Endothelial cell (in vitro differentiated cells): ENCODE measurements around the gene ITPR3. TPM values are rescaled to one million over a fixed set of nuclear protein-coding genes. Genes with fewer than 3 reads are reported as not detected.

Experiments
- DNase-seq: peaks from one replicate; pipeline ENCODE4 v3.0.0; 2021; ENCODE audit warnings: low spot score
- H3K27ac Mint-ChIP-seq: one replicate; pipeline ENCODE4 v1.8.0; 2021; ENCODE audit warnings: mixed read lengths, inconsistent platforms; ENCODE audit not compliant: unreplicated experiment
- H3K27me3 Mint-ChIP-seq: one replicate; pipeline ENCODE4 v1.8.0; 2021; ENCODE audit warnings: mild to moderate bottlenecking, moderate library complexity, mixed read lengths, inconsistent platforms; ENCODE audit not compliant: unreplicated experiment
- H3K36me3 Mint-ChIP-seq: one replicate; pipeline ENCODE4 v1.8.0; 2021; ENCODE audit warnings: mild to moderate bottlenecking, low read depth, mixed read lengths, inconsistent platforms; ENCODE audit not compliant: unreplicated experiment
- H3K4me1 Mint-ChIP-seq: one replicate; pipeline ENCODE4 v1.8.0; 2021; ENCODE audit warnings: mild to moderate bottlenecking, mixed read lengths, inconsistent platforms; ENCODE audit not compliant: unreplicated experiment
- H3K4me3 Mint-ChIP-seq: one replicate; pipeline ENCODE4 v1.8.0; 2021; ENCODE audit warnings: mild to moderate bottlenecking, mixed read lengths, inconsistent platforms; ENCODE audit not compliant: unreplicated experiment
- H3K9me3 Mint-ChIP-seq: one replicate; pipeline ENCODE4 v1.8.0; 2021; ENCODE audit warnings: mixed read lengths, inconsistent platforms; ENCODE audit not compliant: unreplicated experiment
- total RNA-seq: library from RNA; stranded (reverse); fragmentation: NEBNext Ultra II Directional; extraction: Animal tissue kit (Norgen Biotek cat#: 25700); gene quantifications from one replicate; pipeline ENCODE4 v1.2.1, GENCODE V29; 2021; ENCODE audit not compliant: unreplicated experiment
- TF ChIP-seq, protein P1 (sequence below): fragments of 200-600 bp; sonication (generic); IDR thresholded peaks from one replicate; pipeline ENCODE4 v1.5.0; 2021; ENCODE audit warnings: antibody characterized with exemption; ENCODE audit not compliant: unreplicated experiment

Gene ITPR3
- total RNA-seq, 1 donor from 2014 or later, result 124 TPM

DNA sequence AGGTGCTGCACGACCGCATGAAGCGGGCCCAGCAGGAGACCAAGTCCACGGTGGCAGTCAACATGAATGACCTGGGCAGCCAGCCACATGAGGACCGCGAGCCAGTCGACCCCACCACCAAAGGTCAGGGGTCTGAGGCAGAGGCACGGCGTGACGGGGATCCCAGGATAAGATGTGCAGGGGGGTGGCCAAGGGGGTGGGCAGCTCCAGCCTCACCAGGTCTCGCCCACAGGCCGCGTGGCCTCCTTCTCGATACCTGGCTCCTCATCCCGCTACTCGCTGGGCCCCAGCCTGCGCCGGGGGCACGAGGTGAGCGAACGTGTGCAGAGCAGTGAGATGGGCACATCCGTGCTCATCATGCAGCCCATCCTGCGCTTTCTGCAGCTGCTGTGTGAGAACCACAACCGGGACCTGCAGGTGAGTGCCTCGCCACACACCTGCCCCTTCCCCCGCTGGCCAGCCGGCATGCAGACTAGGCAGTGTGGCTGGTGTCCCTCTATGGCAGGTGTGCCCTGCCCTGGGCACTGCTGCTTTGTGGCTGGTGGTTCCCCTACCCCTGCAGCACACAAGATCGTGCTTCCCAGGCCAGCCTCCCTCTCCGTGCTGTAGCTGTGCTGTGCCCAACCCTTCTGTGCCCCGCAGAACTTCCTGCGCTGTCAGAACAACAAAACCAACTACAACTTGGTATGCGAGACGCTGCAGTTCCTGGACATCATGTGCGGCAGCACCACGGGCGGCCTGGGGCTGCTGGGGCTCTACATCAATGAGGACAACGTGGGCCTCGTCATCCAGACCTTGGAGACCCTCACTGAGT lies 64.5 kb downstream of the ITPR3 start:
- peaks cover 16% of the 10 kb centered on the region for H3K27me3 Mint-ChIP-seq
- H3K36me3 Mint-ChIP-seq, result peaks cover 39% of the 10 kb centered on the region
- no peak for DNase-seq
- H3K4me3 Mint-ChIP-seq, result peak overlapping the region; percentile 65
- H3K9me3 Mint-ChIP-seq, result no peaks in the 10 kb centered on the region
- peak overlapping the region; percentile 75 for H3K27ac Mint-ChIP-seq
- TF ChIP-seq, protein P1, sequence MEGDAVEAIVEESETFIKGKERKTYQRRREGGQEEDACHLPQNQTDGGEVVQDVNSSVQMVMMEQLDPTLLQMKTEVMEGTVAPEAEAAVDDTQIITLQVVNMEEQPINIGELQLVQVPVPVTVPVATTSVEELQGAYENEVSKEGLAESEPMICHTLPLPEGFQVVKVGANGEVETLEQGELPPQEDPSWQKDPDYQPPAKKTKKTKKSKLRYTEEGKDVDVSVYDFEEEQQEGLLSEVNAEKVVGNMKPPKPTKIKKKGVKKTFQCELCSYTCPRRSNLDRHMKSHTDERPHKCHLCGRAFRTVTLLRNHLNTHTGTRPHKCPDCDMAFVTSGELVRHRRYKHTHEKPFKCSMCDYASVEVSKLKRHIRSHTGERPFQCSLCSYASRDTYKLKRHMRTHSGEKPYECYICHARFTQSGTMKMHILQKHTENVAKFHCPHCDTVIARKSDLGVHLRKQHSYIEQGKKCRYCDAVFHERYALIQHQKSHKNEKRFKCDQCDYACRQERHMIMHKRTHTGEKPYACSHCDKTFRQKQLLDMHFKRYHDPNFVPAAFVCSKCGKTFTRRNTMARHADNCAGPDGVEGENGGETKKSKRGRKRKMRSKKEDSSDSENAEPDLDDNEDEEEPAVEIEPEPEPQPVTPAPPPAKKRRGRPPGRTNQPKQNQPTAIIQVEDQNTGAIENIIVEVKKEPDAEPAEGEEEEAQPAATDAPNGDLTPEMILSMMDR, result no peak
- H3K4me1 Mint-ChIP-seq, result no peaks in the 10 kb centered on the region

DNA sequence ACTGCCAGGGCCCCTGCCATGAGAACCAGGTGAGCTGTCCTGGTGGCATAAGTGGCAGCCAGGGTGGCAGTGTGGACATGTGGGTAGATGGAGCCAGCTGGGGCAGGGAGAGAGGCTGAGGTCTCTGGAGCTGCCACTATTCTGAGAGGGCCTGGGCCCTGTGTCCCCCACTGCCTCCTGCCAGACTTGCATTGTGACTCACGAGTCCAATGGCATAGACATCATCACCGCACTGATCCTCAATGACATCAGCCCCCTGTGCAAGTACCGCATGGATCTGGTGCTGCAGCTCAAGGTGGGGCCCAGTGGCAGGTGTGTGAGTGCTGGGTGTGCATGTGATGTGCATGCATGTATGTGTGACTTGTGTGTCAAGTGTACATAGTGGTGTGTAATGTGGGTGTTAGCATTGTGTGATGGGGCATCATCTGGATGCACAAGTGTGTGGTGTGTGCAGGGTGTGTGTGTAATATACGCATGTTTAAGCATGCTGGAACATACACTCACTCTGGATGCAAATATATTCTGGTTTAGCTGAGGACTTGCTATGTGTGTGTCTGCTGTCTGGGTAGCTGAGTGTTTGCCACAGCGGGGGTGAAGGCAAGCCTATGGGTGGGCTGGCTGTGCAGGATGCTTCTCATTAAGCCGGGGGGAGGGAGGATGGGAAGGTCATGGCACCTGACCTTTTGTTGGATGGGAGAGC lies 65.3 kb downstream of the ITPR3 start:
- peaks cover 41% of the 10 kb centered on the region for H3K36me3 Mint-ChIP-seq
- peak overlapping the region; percentile 49 for H3K27ac Mint-ChIP-seq
- H3K4me3 Mint-ChIP-seq, result peak overlapping the region; percentile 79
- DNase-seq, result no peak
- peaks cover 22% of the 10 kb centered on the region for H3K27me3 Mint-ChIP-seq
- H3K4me1 Mint-ChIP-seq, result peaks cover 5% of the 10 kb centered on the region
- TF ChIP-seq, protein P1, result no peak
- H3K9me3 Mint-ChIP-seq, result no peaks in the 10 kb centered on the region

DNA sequence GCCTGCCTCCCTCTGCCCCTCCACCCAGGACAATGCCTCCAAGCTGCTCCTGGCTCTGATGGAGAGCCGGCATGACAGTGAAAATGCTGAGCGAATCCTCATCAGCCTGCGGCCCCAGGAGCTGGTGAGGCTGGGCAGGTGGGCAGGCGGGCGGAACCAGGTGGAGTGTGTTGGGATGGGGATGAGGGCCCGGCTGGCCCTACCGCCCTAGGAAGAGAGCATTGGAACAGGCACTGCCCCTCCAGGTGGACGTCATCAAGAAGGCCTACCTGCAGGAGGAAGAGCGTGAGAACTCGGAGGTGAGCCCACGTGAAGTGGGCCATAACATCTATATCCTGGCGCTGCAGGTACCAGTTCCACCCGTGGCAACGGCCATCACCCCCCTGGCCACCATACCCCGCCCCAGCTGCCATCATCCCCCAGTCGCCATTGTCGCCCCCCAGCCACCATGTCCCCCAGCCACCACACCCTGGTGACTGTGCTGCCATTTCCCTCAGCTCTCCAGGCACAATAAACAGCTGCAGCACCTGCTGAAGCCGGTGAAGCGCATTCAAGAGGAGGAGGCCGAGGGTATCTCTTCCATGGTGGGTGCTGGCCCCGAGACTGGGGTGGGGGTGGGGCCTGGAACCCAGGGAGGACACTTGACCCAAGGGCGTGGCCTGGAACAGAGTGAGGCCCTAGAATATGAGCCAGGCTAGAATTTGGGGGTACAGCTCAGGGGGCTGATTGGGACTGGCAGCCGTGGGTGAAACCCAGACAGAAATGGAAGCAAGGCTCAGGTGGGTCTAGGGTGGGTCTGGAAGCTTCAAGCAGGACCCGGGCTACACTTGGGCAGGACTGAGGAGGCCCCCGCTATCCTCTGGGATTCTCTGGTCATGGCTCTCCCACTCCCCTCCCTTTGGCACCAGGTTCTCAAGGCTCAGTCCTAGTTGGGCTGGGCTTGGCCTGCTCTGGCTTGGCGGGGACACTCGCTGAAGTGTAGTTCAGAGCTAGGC lies 66.2 kb downstream of the ITPR3 start:
- H3K4me3 Mint-ChIP-seq, result no peak overlapping the region

GRCh38 chr6:33688006-33688405 lies 66.9 kb downstream of the ITPR3 start:
- DNase-seq, result no peak
- Mint-ChIP-seq H3K4me1 (peaks cover 12% of the 10 kb centered on the region), H3K27ac (no peak overlapping the region), H3K4me3 (no peak overlapping the region), H3K9me3 (no peaks in the 10 kb centered on the region), H3K27me3 (peaks cover 28% of the 10 kb centered on the region), H3K36me3 (peaks cover 49% of the 10 kb centered on the region)
- TF ChIP-seq, protein P1, result no peak

More for the DNA sequence above, 66.2 kb downstream of the ITPR3 start:
- TF ChIP-seq, protein P1, result no peak
- H3K36me3 Mint-ChIP-seq, result peaks cover 46% of the 10 kb centered on the region
- H3K9me3 Mint-ChIP-seq, result no peaks in the 10 kb centered on the region
- peaks cover 22% of the 10 kb centered on the region for H3K27me3 Mint-ChIP-seq
- no peak overlapping the region for H3K27ac Mint-ChIP-seq
- peaks cover 5% of the 10 kb centered on the region for H3K4me1 Mint-ChIP-seq
- no peak for DNase-seq
